GM18909 (cell line): ENCODE data around the gene STX16.
A peak's percentile ranks its signal among the peaks of the same experiment; 100 is the strongest.

Experiments
- ATAC-seq: cut with Tn5 transposase; IDR thresholded peaks from one replicate; pipeline ENCODE4 v1.9.1; 2021; ENCODE audit warnings: mild to moderate bottlenecking; ENCODE audit not compliant: unreplicated experiment, poor library complexity

Gene STX16

GRCh38 chr20:58650776-58651558 is at the start of gene STX16:
Gene STX16 (plus strand): TSS chr20:58651283. CDS start chr20:58652007, 724 bp downstream.
- ATAC-seq: peak; percentile 70

- ATAC-seq: no peak
These were observed 49.0 kb upstream of the STX16 start for GRCh38 chr20:58602124-58602523.

GRCh38 chr20:58603721-58604120 is 47.4 kb upstream of the STX16 start:
- ATAC-seq: no peak

- ATAC-seq: no peak
These were observed 46.8 kb upstream of the STX16 start for GRCh38 chr20:58604128-58604881.

- ATAC-seq: no peak
These were observed 45.6 kb upstream of the STX16 start for GRCh38 chr20:58605292-58606065.

- ATAC-seq: no peak
These were observed 44.9 kb upstream of the STX16 start for GRCh38 chr20:58606184-58606583.

- no peak for ATAC-seq
These were observed 42.8 kb upstream of the STX16 start for GRCh38 chr20:58608096-58608840.

- ATAC-seq: no peak
These were observed 42.1 kb upstream of the STX16 start for GRCh38 chr20:58609026-58609425.

- no peak for ATAC-seq
These were observed 40.8 kb upstream of the STX16 start for GRCh38 chr20:58610071-58610800.

- no peak for ATAC-seq
These were observed 40.3 kb upstream of the STX16 start for GRCh38 chr20:58610811-58611210.

GRCh38 chr20:58611236-58612030 is 39.6 kb upstream of the STX16 start:
- no peak for ATAC-seq

- ATAC-seq: no peak
These were observed 38.9 kb upstream of the STX16 start for GRCh38 chr20:58612121-58612691.

GRCh38 chr20:58613061-58613854 is 37.8 kb upstream of the STX16 start:
- ATAC-seq: no peak

GRCh38 chr20:58614366-58614765 is 36.7 kb upstream of the STX16 start:
- no peak for ATAC-seq

- ATAC-seq: no peak
These were observed 35.9 kb upstream of the STX16 start for GRCh38 chr20:58614984-58615760.

GRCh38 chr20:58616411-58616810 is 34.7 kb upstream of the STX16 start:
- no peak for ATAC-seq

GRCh38 chr20:58617158-58617557 is 33.9 kb upstream of the STX16 start:
- no peak for ATAC-seq
